NOMO-1 treated with DMSO at 0.1 percent for 48 hours (cell line): Measurements from ENCODE around the gene MLST8.

ENCODE experiments used
- DNase-seq: peaks from one replicate; lab custom pipeline; 2025; ENCODE audit not compliant: unreplicated experiment; lab: John Stamatoyannopoulos, UW

The MLST8 gene

GRCh38 chr16:2206780-2207433 lies 1.7 kb downstream of the MLST8 start:
- DNase-seq: no peak

DNA sequence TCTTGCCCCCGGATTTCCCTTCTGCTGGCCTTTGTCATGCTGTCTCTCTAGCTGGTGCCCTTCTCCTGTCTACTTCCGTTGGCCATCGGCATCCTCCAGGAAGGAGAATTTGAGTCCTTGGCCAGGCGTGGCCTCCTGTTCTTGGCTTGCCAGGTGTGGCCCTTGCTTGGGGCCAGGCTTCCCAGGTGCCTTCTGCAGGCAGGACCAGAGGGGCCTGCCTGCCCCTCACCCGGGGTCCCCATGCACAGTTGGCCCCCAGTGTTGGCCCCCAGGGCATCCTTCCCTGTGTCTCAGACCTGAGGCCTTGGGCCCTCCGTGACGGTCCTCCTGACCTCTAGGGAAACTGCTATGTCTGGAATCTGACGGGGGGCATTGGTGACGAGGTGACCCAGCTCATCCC lies 2.6 kb downstream of the MLST8 start:
- no peak for DNase-seq

DNA sequence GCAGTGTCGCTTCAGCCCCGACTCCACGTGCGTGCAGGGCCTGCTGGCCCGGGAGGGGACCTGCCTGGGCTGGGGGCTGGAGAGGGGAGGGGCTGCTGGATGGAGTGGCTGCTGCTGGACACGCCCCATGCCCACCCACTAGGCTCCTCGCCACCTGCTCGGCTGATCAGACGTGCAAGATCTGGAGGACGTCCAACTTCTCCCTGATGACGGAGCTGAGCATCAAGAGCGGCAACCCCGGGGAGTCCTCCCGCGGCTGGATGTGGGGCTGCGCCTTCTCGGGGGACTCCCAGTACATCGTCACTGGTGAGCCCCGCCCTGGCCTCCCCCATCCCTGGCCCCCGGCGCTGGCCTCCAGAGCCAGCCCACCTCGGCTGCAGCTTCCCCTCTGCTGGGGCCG lies 3.1 kb downstream of the MLST8 start:
- DNase-seq: no peak

- no peak for DNase-seq
Observed at GRCh38 chr16:2208772-2209171, 3.5 kb downstream of the MLST8 start.

- DNase-seq: no peak
Observed at GRCh38 chr16:2209258-2210008, 4.2 kb downstream of the MLST8 start.

- DNase-seq: no peak
Observed at GRCh38 chr16:2210009-2210332, 4.7 kb downstream of the MLST8 start.

GRCh38 chr16:2210386-2211365 lies 5.4 kb downstream of the MLST8 start, which contains the start of gene BRICD5:
BRICD5 (minus strand) TSS chr16:2210863; CDS start chr16:2210833, 30 bp downstream.
- DNase-seq: no peak

DNA sequence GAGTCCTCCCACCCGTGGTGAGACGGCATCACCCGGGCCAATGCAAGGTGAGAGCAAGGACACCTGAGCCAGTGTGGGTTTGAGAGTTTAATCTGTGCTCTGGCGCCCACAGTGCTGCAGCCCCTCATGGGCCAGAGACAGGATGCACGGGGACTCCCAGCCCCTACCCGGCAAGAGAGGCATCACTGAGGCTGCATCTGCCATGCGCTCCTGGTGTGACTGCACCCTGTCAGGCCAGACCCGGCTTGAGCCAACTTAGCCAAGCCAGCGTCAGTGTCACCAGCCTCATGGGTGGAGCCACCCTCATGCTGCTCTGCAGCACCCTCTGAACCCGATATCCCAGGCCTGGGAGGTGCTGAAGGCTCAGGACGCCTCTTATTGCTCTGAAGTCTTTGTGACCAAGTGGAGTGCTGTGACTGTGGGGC lies 6.7 kb downstream of the MLST8 start:
- DNase-seq: no peak

DNA sequence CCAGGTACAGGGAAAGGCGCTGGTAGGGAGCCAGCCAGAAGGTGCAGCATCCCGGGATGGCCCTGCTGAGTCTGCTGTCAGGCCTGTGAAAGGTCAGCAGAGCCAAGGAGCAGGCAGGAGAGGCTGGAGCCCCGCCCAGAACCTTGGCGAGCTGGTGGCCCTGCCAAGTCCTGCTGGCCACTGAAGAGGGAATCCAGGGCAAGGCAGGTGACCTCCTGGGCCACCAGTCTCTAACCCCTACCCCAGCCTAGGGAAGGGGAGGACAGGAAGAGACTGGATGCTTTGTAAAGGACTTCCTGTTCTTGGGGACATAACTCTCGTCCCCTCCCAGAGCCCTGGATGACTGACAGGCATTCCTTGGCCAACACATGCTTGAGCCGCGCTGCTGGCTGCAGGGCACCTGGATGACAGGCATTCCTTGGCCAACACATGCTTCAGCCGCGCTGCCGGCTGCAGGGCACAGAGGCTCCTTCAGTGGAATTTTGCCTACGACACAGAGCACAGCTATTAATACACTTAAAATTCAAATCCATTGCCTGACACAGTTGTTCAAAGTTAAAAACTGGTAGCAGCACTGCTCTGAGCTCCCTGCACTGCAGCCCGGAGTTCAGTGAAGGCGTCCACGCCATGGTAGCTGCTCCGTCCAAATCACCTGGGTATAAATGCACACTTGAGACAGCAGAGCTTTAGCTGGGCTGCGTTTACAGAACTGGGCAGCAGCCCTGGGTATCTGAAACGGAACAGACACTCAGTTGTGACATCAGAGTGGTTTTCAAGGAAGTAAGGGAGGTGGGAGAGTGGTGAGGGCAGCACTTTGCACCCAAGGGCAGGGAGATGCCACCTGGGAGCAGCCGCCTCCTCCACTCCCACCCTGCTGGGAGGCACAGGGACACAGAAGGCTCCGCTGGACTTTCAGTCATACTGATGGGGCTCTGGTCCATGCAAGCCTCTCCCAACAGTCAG lies 7.4 kb downstream of the MLST8 start:
- DNase-seq: peak; percentile 46

DNA sequence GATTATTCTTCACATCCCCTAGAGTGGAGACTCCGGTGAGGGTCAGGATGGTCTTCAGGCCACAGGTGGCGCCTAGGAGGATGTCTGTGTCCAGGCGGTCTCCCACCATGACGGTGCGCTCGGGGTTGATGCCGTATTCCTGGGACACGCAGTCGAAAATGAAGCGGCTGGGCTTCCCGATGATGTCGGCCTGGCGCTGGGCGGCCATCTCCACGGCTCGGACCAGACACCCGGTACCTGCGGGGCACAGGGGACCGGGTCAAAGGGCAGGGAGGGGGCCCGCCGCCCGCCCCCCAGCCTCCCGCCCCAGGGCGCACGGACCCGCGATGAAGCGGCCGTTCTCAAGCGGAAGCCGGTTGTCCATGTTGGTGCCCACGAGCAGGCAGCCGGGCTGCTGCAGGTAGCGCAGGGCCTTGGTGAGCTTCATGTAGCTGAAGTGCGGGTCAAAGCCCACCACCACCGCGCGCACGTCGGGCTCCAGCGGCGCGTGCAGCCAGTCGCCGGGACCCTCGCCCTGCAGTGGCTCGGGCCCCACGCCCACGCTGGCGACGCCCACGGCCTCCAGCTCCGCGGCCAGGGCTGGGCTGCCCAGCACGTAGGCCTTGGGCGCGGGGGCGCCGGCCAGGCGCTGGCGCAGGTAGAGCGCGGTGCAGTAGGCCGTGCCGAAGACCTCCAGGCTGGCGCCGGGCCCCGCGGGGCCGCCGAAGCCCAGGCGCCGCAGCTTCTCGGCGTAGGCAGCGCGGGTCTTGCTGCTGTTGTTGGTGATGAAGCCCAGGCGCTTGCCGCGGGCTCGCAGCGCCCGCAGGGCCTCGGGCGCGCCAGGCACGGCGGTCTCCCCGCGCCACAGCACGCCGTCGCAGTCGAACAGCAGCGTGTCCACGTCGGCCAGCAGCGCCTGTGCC lies 8.8 kb downstream of the MLST8 start:
- no peak for DNase-seq

DNA sequence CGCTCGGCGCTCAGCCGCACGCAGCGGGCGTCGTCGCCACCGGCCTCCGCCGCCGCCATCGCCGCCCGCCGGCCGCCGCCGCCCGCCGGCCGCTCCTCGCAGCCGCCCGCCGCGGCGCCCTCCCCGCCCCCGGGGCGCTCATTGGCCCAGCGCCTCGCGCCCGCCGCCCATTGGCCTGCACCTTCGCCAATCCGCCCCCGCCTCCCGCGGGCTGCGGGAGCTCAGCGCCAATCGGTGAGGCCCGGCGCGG lies 9.4 kb downstream of the MLST8 start, which contains the start of gene PGP:
Gene PGP, minus strand, starts transcription at position 122 of the 250 bp plus-strand sequence. Its CDS starts 63 bp downstream, at position 59.
- no peak for DNase-seq

DNA sequence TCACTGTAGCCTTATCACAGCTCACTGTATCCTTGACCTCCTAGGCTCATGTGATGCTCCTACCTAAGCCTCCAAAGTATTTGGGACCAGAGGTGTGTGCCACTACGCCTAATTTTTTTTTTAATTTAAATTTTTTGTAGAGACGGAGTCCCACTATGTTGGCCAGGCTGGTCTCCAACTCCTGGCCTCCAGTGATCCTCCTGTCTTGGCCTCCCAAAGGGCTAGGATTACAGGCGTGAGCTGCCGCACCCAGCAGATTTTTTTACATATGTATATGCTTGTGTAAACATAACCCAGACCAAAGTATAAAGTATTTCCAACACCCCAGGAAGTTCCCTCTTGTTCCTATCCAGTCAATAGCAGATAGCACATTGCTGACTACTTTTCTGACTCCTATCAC lies 11.1 kb downstream of the MLST8 start:
- DNase-seq: no peak

DNA sequence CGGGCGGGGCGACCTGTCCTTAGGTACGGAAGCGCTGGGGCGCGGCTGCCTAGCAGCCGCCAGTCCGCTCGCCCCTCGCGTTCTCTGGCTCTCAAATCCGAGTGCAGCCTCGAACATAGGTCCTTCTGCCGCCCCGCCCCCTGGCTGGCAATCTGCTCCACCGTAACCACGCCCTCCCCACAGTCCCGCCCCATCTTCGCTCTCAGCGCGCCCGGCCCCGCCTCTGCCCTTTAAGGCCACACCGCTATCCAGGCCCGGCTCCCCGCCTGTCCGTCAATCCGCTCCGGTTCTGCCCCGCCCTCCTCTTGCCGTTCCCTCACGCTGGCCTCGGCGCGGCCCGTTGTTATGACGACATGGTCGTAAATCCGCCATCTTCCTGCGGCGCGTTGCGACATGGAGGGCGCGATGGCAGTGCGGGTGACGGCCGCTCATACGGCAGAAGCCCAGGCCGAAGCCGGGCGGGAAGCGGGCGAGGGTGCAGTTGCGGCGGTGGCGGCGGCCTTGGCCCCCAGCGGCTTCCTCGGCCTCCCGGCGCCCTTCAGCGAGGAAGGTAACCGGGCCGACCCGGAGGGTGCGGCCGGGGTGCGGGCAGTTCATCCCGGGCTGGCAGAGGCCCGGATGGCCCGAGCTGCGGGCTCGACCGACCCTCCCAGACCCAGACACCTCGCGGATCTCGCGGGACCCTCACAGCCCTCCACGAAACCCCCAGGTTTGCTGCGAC lies 18.1 kb downstream of the MLST8 start, which contains the start of gene E4F1:
Gene E4F1, plus strand, starts transcription at position 371 of the 721 bp plus-strand sequence. Its CDS starts 23 bp downstream, at position 394.
- peak; percentile 100 for DNase-seq

GRCh38 chr16:2223942-2224486 lies 18.8 kb downstream of the MLST8 start:
- DNase-seq: peak; percentile 42

DNA sequence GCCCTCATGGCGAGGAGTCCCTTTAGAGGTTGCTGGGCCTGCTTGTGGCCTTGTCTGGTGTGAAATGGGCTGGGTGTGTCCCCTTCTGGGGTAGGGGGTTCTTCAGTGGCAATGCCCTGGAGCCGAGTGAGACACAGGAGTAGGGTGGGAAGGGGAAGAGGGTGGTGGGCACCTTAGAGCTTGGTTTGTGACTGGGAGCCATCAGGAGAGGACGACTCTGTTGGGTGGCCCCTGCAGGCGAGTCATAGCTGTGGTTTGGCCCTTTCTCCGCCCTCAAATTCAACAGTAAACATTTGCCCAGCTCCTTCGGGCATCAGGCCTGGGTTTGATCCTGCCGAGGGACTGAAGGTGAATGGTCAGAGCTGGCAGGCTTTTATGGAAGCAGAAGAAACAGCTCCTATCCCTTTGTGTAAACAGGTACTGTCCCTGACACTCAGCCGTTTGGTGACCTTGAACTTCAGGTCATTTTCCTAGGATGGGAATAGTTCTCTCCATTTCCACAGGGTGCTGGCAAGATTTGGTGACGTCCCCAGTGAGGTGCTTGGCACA lies 21.1 kb downstream of the MLST8 start:
- DNase-seq: no peak

GRCh38 chr16:2226918-2227317 lies 21.7 kb downstream of the MLST8 start:
- no peak for DNase-seq

- no peak for DNase-seq
Observed at GRCh38 chr16:2228161-2228824, 23.0 kb downstream of the MLST8 start.

- DNase-seq: no peak
Observed at GRCh38 chr16:2229091-2229490, 23.8 kb downstream of the MLST8 start.
